HepG2 (cell line): ENCODE results near the gene GLI3. TPM values are rescaled to one million over a fixed set of nuclear protein-coding genes. Genes with fewer than 3 reads are reported as not detected.
A peak's percentile ranks its signal among the peaks of the same experiment; 100 is the strongest.

ENCODE experiments used
- ATAC-seq: fragments of 200-7000 bp; cut with Tn5 transposase; 3 replicates; pipeline ENCODE4 v1.9.1; 2020; ENCODE audit warnings: mild to moderate bottlenecking, moderate library complexity
- BruUV-seq: library from RNA; stranded (reverse); fragments of 400-500 nt; replicated peaks from 2 replicates; lab custom pipeline; 2021; lab: Mats Ljungman, UMichigan
- CTCF ChIA-PET: fragments of 300-600 bp; formaldehyde crosslinking; extraction: SDS; loops from one replicate; lab custom pipeline; 2021; ENCODE audit warnings: low total read pairs, inconsistent platforms, low intra/inter-chr PET ratio; lab: Yijun Ruan, JAX
- POLR2A ChIA-PET: fragments of 350-600 bp; sonication (Branson Sonifier 250); formaldehyde crosslinking; loops from one replicate; lab custom pipeline; 2020; ENCODE audit warnings: antibody characterized with exemption, inconsistent platforms; lab: Yijun Ruan, JAX
- DNase-seq: peaks from one replicate; pipeline ENCODE4 v3.0.0-alpha.2; 2015; ENCODE audit warnings: low spot score
- FAIRE-seq: peaks from 3 replicates; lab custom pipeline; 2011; peaks lifted over from hg19 to GRCh38; lab: Jason Lieb, UNC
- H2AFZ ChIP-seq: one replicate; pipeline ENCODE4 v1.6.1; 2011; ENCODE audit warnings: low read length, inconsistent platforms
- H3K27ac ChIP-seq: fragments of 300-600 bp; 3 replicates; pipeline ENCODE4 v1.8.0; 2011; ENCODE audit warnings: mixed run types, mild to moderate bottlenecking, mixed read lengths, low read length, inconsistent platforms; ENCODE audit not compliant: insufficient read depth; ENCODE audit errors: extremely low read length
- H3K27me3 ChIP-seq, 2 experiments: fragments of 200-600 bp in 1 of 2; 2 replicates in 1 of 2; 3 replicates in 1 of 2; pipeline versions ENCODE4 v1.6.0 to v1.8.0; 2011; ENCODE audit warnings: low read length in 2 of 2, mild to moderate bottlenecking in 2 of 2, moderate library complexity in 2 of 2, inconsistent platforms in 1 of 2; ENCODE audit not compliant: insufficient read depth in 2 of 2, control insufficient read depth in 1 of 2
- H3K36me3 ChIP-seq, 2 experiments: fragments of 200-600 bp in 1 of 2; replicated peaks in 1 of 2; 2 replicates in 1 of 2; 3 replicates in 1 of 2; pipeline versions ENCODE4 v1.5.1 to v1.8.0; 2011; ENCODE audit warnings: low read length in 2 of 2, inconsistent platforms in 1 of 2; ENCODE audit not compliant: insufficient read depth in 2 of 2, control insufficient read depth in 1 of 2
- H3K4me1 ChIP-seq: 2 replicates; pipeline ENCODE4 v1.5.1; 2012; ENCODE audit warnings: low read length, inconsistent platforms; ENCODE audit not compliant: insufficient read depth
- H3K4me2 ChIP-seq: 2 replicates; pipeline ENCODE4 v1.6.0; 2011; ENCODE audit warnings: low read depth, low read length, inconsistent platforms
- H3K4me3 ChIP-seq, 3 experiments: fragments of 200-600 bp in 1 of 3; sonication (generic), shearing (Covaris generic) in 1 of 3; replicated peaks in 1 of 3; 2 replicates each; pipeline ENCODE4 v1.5.1; 2011 to 2016; ENCODE audit warnings: low read length in 3 of 3, inconsistent platforms in 2 of 3, low read depth in 2 of 3, mild to moderate bottlenecking in 2 of 3, control low read depth in 1 of 3, mixed read lengths in 1 of 3; ENCODE audit not compliant: insufficient read depth in 1 of 3
- H3K79me2 ChIP-seq: one replicate; pipeline ENCODE4 v1.6.1; 2011; ENCODE audit warnings: low read length, inconsistent platforms; ENCODE audit not compliant: insufficient read depth
- H3K9ac ChIP-seq: 2 replicates; pipeline ENCODE4 v1.6.0; 2011; ENCODE audit warnings: mild to moderate bottlenecking, low read depth, low read length, inconsistent platforms; ENCODE audit not compliant: insufficient read depth
- H3K9me3 ChIP-seq: 2 replicates; pipeline ENCODE4 v1.5.1; 2012; ENCODE audit warnings: mild to moderate bottlenecking, low read length
- H4K20me1 ChIP-seq: 2 replicates; pipeline ENCODE4 v1.6.0; 2011; ENCODE audit warnings: inconsistent platforms, mild to moderate bottlenecking, low read length, moderate library complexity; ENCODE audit not compliant: insufficient read depth
- CBFB ChIP-seq: sonication (generic); formaldehyde crosslinking; IDR thresholded peaks from 2 replicates; pipeline ENCODE4 v1.4.0; 2020; ENCODE audit warnings: missing genetic modification reagents
- FOXA3 ChIP-seq: IDR thresholded peaks from 2 replicates; pipeline ENCODE4 v1.6.1; 2016; ENCODE audit warnings: missing genetic modification reagents, missing compliant biosample characterization
- GLI4 ChIP-seq: sonication (generic); formaldehyde crosslinking; IDR thresholded peaks from 2 replicates; pipeline ENCODE4 v1.5.1; 2020; ENCODE audit warnings: missing genetic modification reagents, mild to moderate bottlenecking, moderate library complexity, borderline replicate concordance
- HHEX ChIP-seq: IDR thresholded peaks from 2 replicates; pipeline ENCODE4 v1.6.1; 2016; ENCODE audit warnings: control low read depth
- NPAS2 ChIP-seq: sonication (generic); formaldehyde crosslinking; IDR thresholded peaks from 2 replicates; pipeline ENCODE4 v1.8.0; 2022; ENCODE audit warnings: mild to moderate bottlenecking, missing genetic modification reagents, borderline replicate concordance
- SIN3B ChIP-seq: fragments of 150-350 bp; IDR thresholded peaks from 2 replicates; pipeline ENCODE4 v1.6.1; 2014; ENCODE audit warnings: low read length
- TBX2 ChIP-seq: sonication (generic); formaldehyde crosslinking; IDR thresholded peaks from 2 replicates; pipeline ENCODE4 v1.5.0; 2020; ENCODE audit warnings: missing genetic modification reagents, mild to moderate bottlenecking, borderline replicate concordance
- TOE1 ChIP-seq: sonication (generic); formaldehyde crosslinking; IDR thresholded peaks from 2 replicates; pipeline ENCODE4 v1.4.0; 2020; ENCODE audit warnings: mild to moderate bottlenecking, missing genetic modification reagents
- ZBTB44 ChIP-seq: sonication (generic); formaldehyde crosslinking; IDR thresholded peaks from 2 replicates; pipeline ENCODE4 v1.4.0; 2020; ENCODE audit warnings: missing genetic modification reagents
- ZNF468 ChIP-seq: sonication (generic); formaldehyde crosslinking; IDR thresholded peaks from 2 replicates; pipeline ENCODE4 v1.8.0; 2022; ENCODE audit warnings: mild to moderate bottlenecking, moderate library complexity, missing genetic modification reagents
- ZNF703 ChIP-seq: sonication (generic); formaldehyde crosslinking; IDR thresholded peaks from 2 replicates; pipeline ENCODE4 v1.5.1; 2020; ENCODE audit warnings: missing genetic modification reagents, mild to moderate bottlenecking, moderate library complexity, borderline replicate concordance
- ZNF761 ChIP-seq: sonication (generic); formaldehyde crosslinking; conservative IDR thresholded peaks from 2 replicates; pipeline ENCODE4 v1.4.0; 2020; ENCODE audit warnings: mild to moderate bottlenecking, missing genetic modification reagents
- WGBS: methylation state at CpG from one replicate; pipeline ENCODE4 v1.1.6; 2017; ENCODE audit warnings: low lambda C conversion rate; 5-methylcytosine and 5-hydroxymethylcytosine counted together
- in situ Hi-C: cut with HindIII; loops from 2 replicates; pipeline ENCODE4 v1.10.0; 2017; ENCODE audit warnings: low pct_unique_long_range_greater_than_20kb; ENCODE audit not compliant: extremely low pct_ligation_motif_present
- intact Hi-C: fragments of 100-400 bp; cut with micrococcal nuclease; formaldehyde crosslinking; loops from one replicate; pipeline ENCODE4 v1.10.0; 2022; ENCODE audit not compliant: unreplicated experiment
- polyA plus RNA-seq, 8 experiments: library from polyadenylated mRNA; depleted of rRNA in 3 of 8; stranded (reverse) in 7 of 8; unstranded in 1 of 8; fragments of >200 nt; fragmentation: Illumina TruSeq in 4 of 8; extraction: Trizol in 4 of 8; gene quantifications; 2 replicates each; pipeline versions ENCODE4 v1.2.1 to v1.2.3, GENCODE V29; 2011 to 2016; ENCODE audit warnings: low read depth in 4 of 8, missing spikeins in 1 of 8, mixed read lengths in 1 of 8; ENCODE audit not compliant: insufficient read depth in 1 of 8
- total RNA-seq, 5 experiments: library from RNA; depleted of rRNA; stranded (reverse); fragments of >200 nt; fragmentation: Illumina TruSeq; extraction: Trizol; gene quantifications; 2 replicates each; pipeline ENCODE4 v1.2.3, GENCODE V29; 2016; ENCODE audit warnings: low read depth in 1 of 5
- TF ChIP-seq, protein P1 (sequence below): sonication (generic); formaldehyde crosslinking; IDR thresholded peaks from 2 replicates; pipeline ENCODE4 v1.8.1; 2022; ENCODE audit warnings: mild to moderate bottlenecking, missing genetic modification reagents
- TF ChIP-seq, protein P2 (sequence below): IDR thresholded peaks from 2 replicates; pipeline ENCODE4 v1.6.1; 2016; ENCODE audit warnings: mild to moderate bottlenecking, missing biosample characterization, missing genetic modification reagents
- TF ChIP-seq, protein P3 (sequence below): sonication (generic); formaldehyde crosslinking; IDR thresholded peaks from 2 replicates; pipeline ENCODE4 v1.4.0; 2020; ENCODE audit warnings: missing genetic modification reagents

The GLI3 gene
- total and polyA plus RNA-seq, 2 of the 13 experiments (the other 11 are each of a cell fraction or from before 2014, with no cell fraction given), result not detected

DNA sequence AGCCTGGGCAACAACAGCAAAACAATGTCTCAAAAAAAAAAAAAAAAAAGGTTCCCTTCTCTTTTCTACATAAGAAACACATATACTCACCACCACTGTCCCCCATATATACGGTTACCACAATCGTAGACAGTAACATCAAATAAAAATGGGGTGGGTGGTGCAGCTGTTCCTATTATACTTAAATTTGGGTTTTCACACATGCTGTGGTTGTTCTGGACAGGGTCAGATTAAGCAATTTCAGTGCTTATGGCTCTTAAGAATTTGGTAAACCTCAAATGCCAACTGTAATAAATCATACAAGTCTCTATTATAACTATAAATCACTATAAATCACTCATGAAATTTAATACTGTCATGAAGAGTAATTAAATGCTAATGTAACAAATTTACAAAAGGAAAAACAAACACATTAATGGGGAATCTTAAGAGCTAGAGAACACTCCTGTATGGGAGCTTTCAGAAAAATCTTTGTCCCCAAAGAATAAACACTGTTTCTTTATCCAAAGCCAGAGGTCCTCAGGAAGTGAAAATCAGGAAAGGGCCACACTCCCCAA is 143.6 kb downstream of the GLI3 start (continued):
- no peak for TF ChIP-seq ZNF468 (CRISPR knock-in tag)
- no peak for TF ChIP-seq TOE1
- no peak for TF ChIP-seq GLI4
- no peak for TF ChIP-seq NPAS2
- TF ChIP-seq, protein P1, sequence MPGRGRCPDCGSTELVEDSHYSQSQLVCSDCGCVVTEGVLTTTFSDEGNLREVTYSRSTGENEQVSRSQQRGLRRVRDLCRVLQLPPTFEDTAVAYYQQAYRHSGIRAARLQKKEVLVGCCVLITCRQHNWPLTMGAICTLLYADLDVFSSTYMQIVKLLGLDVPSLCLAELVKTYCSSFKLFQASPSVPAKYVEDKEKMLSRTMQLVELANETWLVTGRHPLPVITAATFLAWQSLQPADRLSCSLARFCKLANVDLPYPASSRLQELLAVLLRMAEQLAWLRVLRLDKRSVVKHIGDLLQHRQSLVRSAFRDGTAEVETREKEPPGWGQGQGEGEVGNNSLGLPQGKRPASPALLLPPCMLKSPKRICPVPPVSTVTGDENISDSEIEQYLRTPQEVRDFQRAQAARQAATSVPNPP (CRISPR knock-in tag), result no peak
- no peak for TF ChIP-seq SIN3B
- TF ChIP-seq, protein P2, sequence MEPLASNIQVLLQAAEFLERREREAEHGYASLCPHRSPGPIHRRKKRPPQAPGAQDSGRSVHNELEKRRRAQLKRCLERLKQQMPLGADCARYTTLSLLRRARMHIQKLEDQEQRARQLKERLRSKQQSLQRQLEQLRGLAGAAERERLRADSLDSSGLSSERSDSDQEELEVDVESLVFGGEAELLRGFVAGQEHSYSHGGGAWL (CRISPR knock-in tag), result no peak
- no peak for TF ChIP-seq CBFB (CRISPR knock-in tag)
- TF ChIP-seq, all 625 proteins: peak for 0

GRCh38 chr7:42091461-42092291 is 145.3 kb downstream of the GLI3 start:
- FAIRE-seq (peak; percentile 51), DNase-seq (peak; percentile 68), ATAC-seq (peak; percentile 83)
- in situ Hi-C loops (no loop called here), intact Hi-C loops (no loop called here)
- Histone ChIP-seq H3K9me3 (no peaks in the 10 kb centered on the region), H3K9ac (no peak overlapping the region), H3K27me3 (peaks cover 7 to 44% of the 10 kb centered on the region in 2 experiments; a peak in 3 of 5 replicates), H3K4me3 (no peak overlapping the region), H4K20me1 (no peaks in the 10 kb centered on the region), H3K27ac (no peak overlapping the region), H3K4me2 (no peak overlapping the region), H2AFZ (no peak overlapping the region), H3K4me1 (peaks cover 14% of the 10 kb centered on the region), H3K36me3 (no peaks in the 10 kb centered on the region), H3K79me2 (no peaks in the 10 kb centered on the region)
- ChIA-PET POLR2A (no interaction called here), CTCF (no interaction called here)
- BruUV-seq, result no TSS peak
- 5% methylated on average over 12 of the region's 24 CpGs for WGBS
- TF ChIP-seq HHEX (CRISPR knock-in tag) (peak; percentile 94), ZNF703 (peak; percentile 53), TBX2 (CRISPR knock-in tag) (peak; percentile 77), ZBTB44 (no peak), ZNF761 (0 out of 2 replicates have a peak, but pooled peaks have one; percentile 59), FOXA3 (CRISPR knock-in tag) (peak; percentile 47)
- TF ChIP-seq, protein P3, sequence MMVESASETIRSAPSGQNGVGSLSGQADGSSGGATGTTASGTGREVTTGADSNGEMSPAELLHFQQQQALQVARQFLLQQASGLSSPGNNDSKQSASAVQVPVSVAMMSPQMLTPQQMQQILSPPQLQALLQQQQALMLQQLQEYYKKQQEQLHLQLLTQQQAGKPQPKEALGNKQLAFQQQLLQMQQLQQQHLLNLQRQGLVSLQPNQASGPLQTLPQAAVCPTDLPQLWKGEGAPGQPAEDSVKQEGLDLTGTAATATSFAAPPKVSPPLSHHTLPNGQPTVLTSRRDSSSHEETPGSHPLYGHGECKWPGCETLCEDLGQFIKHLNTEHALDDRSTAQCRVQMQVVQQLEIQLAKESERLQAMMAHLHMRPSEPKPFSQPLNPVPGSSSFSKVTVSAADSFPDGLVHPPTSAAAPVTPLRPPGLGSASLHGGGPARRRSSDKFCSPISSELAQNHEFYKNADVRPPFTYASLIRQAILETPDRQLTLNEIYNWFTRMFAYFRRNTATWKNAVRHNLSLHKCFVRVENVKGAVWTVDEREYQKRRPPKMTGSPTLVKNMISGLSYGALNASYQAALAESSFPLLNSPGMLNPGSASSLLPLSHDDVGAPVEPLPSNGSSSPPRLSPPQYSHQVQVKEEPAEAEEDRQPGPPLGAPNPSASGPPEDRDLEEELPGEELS, result peak; percentile 43
